ENCODE measurements around the gene CMTM4. TPM values are rescaled to one million over a fixed set of nuclear protein-coding genes. Genes with fewer than 3 reads are reported as not detected.

Gene CMTM4
- total and polyA plus RNA-seq, 7 experiments from 2014 or later = 0.07 to 2.5 (median 1.7) TPM

GRCh38 chr16:66701026-66701425, 4.5 kb upstream of the CMTM4 start:
- no peaks in the 10 kb centered on the region for H3K27me3 ChIP-seq (ENCODE audit: control insufficient read depth in 2 of 2, insufficient read depth in 2 of 2, low read length in 2 of 2)
- Mint-ChIP-seq H3K27me3 (peaks cover 0 to 41% (median 0%) of the 10 kb centered on the region in 5 donors), H3K9me3 (peaks cover 0 to 3% (median 0%) of the 10 kb centered on the region in 11 donors), H3K4me1 (peaks cover 0 to 8% (median 2%) of the 10 kb centered on the region in 7 donors), H3K27ac (no peak overlapping the region), H3K36me3 (no peaks in the 10 kb centered on the region), H3K4me3 (no peak overlapping the region)
- DNase-seq (no peak), ATAC-seq (no peak)
- ChIA-PET POLR2A (no interaction called here), CTCF (interaction anchor here (1.2 kb wide), 1 partner anchor 50 kb away, joined by 3 read pairs; no protein-coding TSS in a partner anchor)
- intact Hi-C loops (cut with micrococcal nuclease) = no loop called here
- H3K4me1 ChIP-seq (ENCODE audit: control insufficient read depth in 2 of 2, insufficient read depth in 2 of 2, low read length in 2 of 2) = peaks cover under 1% of the 10 kb centered on the region in 2 donors
- no peak overlapping the region for H3K4me3 ChIP-seq (ENCODE audit: low read length)
- no peaks in the 10 kb centered on the region for H3K36me3 ChIP-seq (ENCODE audit: control insufficient read depth in 2 of 3, insufficient read depth in 3 of 3, low read length in 3 of 3)
- no peak overlapping the region for H3K27ac ChIP-seq (ENCODE audit: low read depth, low read length)
- H3K9me3 ChIP-seq (ENCODE audit: control insufficient read depth in 2 of 3, low read length in 3 of 3) = no peaks in the 10 kb centered on the region

- Histone ChIP-seq H3K4me3 (ENCODE audit: low read length) (no peak overlapping the region), H3K4me1 (ENCODE audit: control insufficient read depth in 2 of 2, insufficient read depth in 2 of 2, low read length in 2 of 2) (peaks cover 5 to 10% of the 10 kb centered on the region in 2 donors), H3K27ac (ENCODE audit: low read depth, low read length) (no peak overlapping the region), H3K27me3 (ENCODE audit: control insufficient read depth in 2 of 2, insufficient read depth in 2 of 2, low read length in 2 of 2) (no peaks in the 10 kb centered on the region), H3K36me3 (ENCODE audit: control insufficient read depth in 2 of 3, insufficient read depth in 3 of 3, low read length in 3 of 3) (no peaks in the 10 kb centered on the region), H3K9me3 (ENCODE audit: control insufficient read depth in 2 of 3, low read length in 3 of 3) (no peaks in the 10 kb centered on the region)
- intact Hi-C loops (cut with micrococcal nuclease) = loop anchor here (5.0 kb wide), 5 partner anchors 48 to 327 kb away; partner anchors contain the start of genes CBFB (in 1 of the 2), CKLF (in 1 of the 2) and TK2 (in 1 of the 2)
- Mint-ChIP-seq H3K4me3 (no peak overlapping the region), H3K9me3 (peaks cover 0 to 3% (median 0%) of the 10 kb centered on the region in 11 donors), H3K36me3 (peaks cover 0 to 1% (median 0%) of the 10 kb centered on the region in 5 donors), H3K27me3 (peaks cover 0 to 51% (median 3%) of the 10 kb centered on the region in 5 donors), H3K4me1 (peaks cover 5 to 16% (median 10%) of the 10 kb centered on the region in 7 donors), H3K27ac (no peak overlapping the region)
- no peak for ATAC-seq
- DNase-seq = no peak
- ChIA-PET POLR2A (no interaction called here), CTCF (interaction anchor here (0.7 kb wide), 1 partner anchor 39 kb away, joined by 3 read pairs; no protein-coding TSS in a partner anchor)
Measured at GRCh38 chr16:66699898-66700297, 3.4 kb upstream of the CMTM4 start.

- Mint-ChIP-seq H3K27ac (no peak overlapping the region), H3K27me3 (peaks cover 0 to 58% (median 7%) of the 10 kb centered on the region in 5 donors), H3K9me3 (peaks cover 0 to 3% (median 0%) of the 10 kb centered on the region in 11 donors), H3K4me1 (peaks cover 6 to 16% (median 12%) of the 10 kb centered on the region in 7 donors), H3K4me3 (peak overlapping the region in 9 of 10 donors; percentile 17 to 86 (median 78)), H3K36me3 (peaks cover 0 to 1% (median 0%) of the 10 kb centered on the region in 5 donors)
- POLR2A ChIA-PET = interaction anchor here (0.9 kb wide), 1 partner anchor 47 kb away, joined by 3 read pairs; no protein-coding TSS in a partner anchor
- DNase-seq (no peak), ATAC-seq (no peak)
- Histone ChIP-seq H3K4me3 (ENCODE audit: low read length) (no peak overlapping the region), H3K27me3 (ENCODE audit: control insufficient read depth in 2 of 2, insufficient read depth in 2 of 2, low read length in 2 of 2) (no peaks in the 10 kb centered on the region), H3K27ac (ENCODE audit: low read depth, low read length) (no peak overlapping the region), H3K36me3 (ENCODE audit: control insufficient read depth in 2 of 3, insufficient read depth in 3 of 3, low read length in 3 of 3) (no peaks in the 10 kb centered on the region), H3K9me3 (ENCODE audit: control insufficient read depth in 2 of 3, low read length in 3 of 3) (no peaks in the 10 kb centered on the region), H3K4me1 (ENCODE audit: control insufficient read depth in 2 of 2, insufficient read depth in 2 of 2, low read length in 2 of 2) (peaks cover 5 to 10% of the 10 kb centered on the region in 2 donors)
- intact Hi-C loops (cut with micrococcal nuclease) = loop anchor here (5.0 kb wide), 5 partner anchors 46 to 329 kb away; partner anchors contain the start of genes CBFB (in 1 of the 2), CKLF (in 1 of the 2) and TK2 (in 1 of the 2)
- CTCF ChIA-PET = interaction anchor here (0.6 kb wide), 1 partner anchor 26 kb away, joined by 3 read pairs; no protein-coding TSS in a partner anchor
Measured at GRCh38 chr16:66698046-66698445, 1.5 kb upstream of the CMTM4 start.

GRCh38 chr16:66695935-66696668, 441 bp downstream of the CMTM4 start:
- Histone ChIP-seq H3K36me3 (ENCODE audit: control insufficient read depth in 2 of 3, insufficient read depth in 3 of 3, low read length in 3 of 3) (no peaks in the 10 kb centered on the region), H3K9me3 (ENCODE audit: control insufficient read depth in 2 of 3, low read length in 3 of 3) (no peaks in the 10 kb centered on the region), H3K4me3 (ENCODE audit: low read length) (peak overlapping the region; percentile 53), H3K27ac (ENCODE audit: low read depth, low read length) (peak overlapping the region; percentile 45), H3K27me3 (ENCODE audit: control insufficient read depth in 2 of 2, insufficient read depth in 2 of 2, low read length in 2 of 2) (no peaks in the 10 kb centered on the region), H3K4me1 (ENCODE audit: control insufficient read depth in 2 of 2, insufficient read depth in 2 of 2, low read length in 2 of 2) (peaks cover 5 to 10% of the 10 kb centered on the region in 2 donors)
- H3K36me3 Mint-ChIP-seq = peaks cover 0 to 1% (median 0%) of the 10 kb centered on the region in 5 donors
- peaks cover 0 to 3% (median 0%) of the 10 kb centered on the region in 11 donors for H3K9me3 Mint-ChIP-seq
- peak overlapping the region in 5 of 9 donors; percentile 36 to 81 (median 47) for H3K27ac Mint-ChIP-seq
- POLR2A ChIA-PET = interaction anchor here (1.4 kb wide), 1 partner anchor 55 kb away, joined by 3 read pairs; the partner anchor contains the start of gene DYNC1LI2
- H3K27me3 Mint-ChIP-seq = peaks cover 0 to 61% (median 7%) of the 10 kb centered on the region in 5 donors
- intact Hi-C loops (cut with micrococcal nuclease) = loop anchor here (1.0 to 5.0 kb wide), 9 partner anchors 33 to 331 kb away; partner anchors contain the start of genes DYNC1LI2 (in 2 of the 2), CBFB (in 1 of the 2), CKLF (in 1 of the 2) and TK2 (in 1 of the 2)
- peaks cover 6 to 16% (median 12%) of the 10 kb centered on the region in 7 donors for H3K4me1 Mint-ChIP-seq
- H3K4me3 Mint-ChIP-seq = peak overlapping the region; percentile 71 to 91 (median 82)
- DNase-seq (peak in 6 of 9 donors; percentile 16 to 34 (median 19)), ATAC-seq (no peak)
- CTCF ChIA-PET = interaction anchor here (1.0 to 1.2 kb wide), 2 partner anchors 31 to 133 kb away, joined by 3 to 5 read pairs; no protein-coding TSS in a partner anchor

GRCh38 chr16:66695471-66695934, 1.0 kb downstream of the CMTM4 start:
- Mint-ChIP-seq H3K9me3 (no peaks in the 10 kb centered on the region), H3K4me1 (peaks cover 6 to 16% (median 11%) of the 10 kb centered on the region in 7 donors), H3K4me3 (peak overlapping the region; percentile 71 to 91 (median 82)), H3K27me3 (peaks cover 0 to 63% (median 8%) of the 10 kb centered on the region in 5 donors), H3K36me3 (peaks cover 0 to 1% (median 0%) of the 10 kb centered on the region in 5 donors), H3K27ac (peak overlapping the region in 6 of 9 donors; percentile 36 to 81 (median 46))
- ChIA-PET POLR2A (interaction anchor here (1.4 kb wide), 1 partner anchor 55 kb away, joined by 3 read pairs; the partner anchor contains the start of gene DYNC1LI2), CTCF (interaction anchor here (1.0 kb wide), 1 partner anchor 133 kb away, joined by 3 read pairs; no protein-coding TSS in a partner anchor)
- H3K4me1 ChIP-seq (ENCODE audit: control insufficient read depth in 2 of 2, insufficient read depth in 2 of 2, low read length in 2 of 2) = peaks cover 5 to 10% of the 10 kb centered on the region in 2 donors
- peak overlapping the region; percentile 53 for H3K4me3 ChIP-seq (ENCODE audit: low read length)
- no peaks in the 10 kb centered on the region for H3K36me3 ChIP-seq (ENCODE audit: control insufficient read depth in 2 of 3, insufficient read depth in 3 of 3, low read length in 3 of 3)
- H3K27me3 ChIP-seq (ENCODE audit: control insufficient read depth in 2 of 2, insufficient read depth in 2 of 2, low read length in 2 of 2) = no peaks in the 10 kb centered on the region
- no peak for ATAC-seq
- peak in 7 of 9 donors; percentile 3 to 25 (median 9) for DNase-seq
- intact Hi-C loops (cut with micrococcal nuclease) = loop anchor here (5.0 kb wide), 5 partner anchors 43 to 332 kb away; partner anchors contain the start of genes CBFB (in 1 of the 2), CKLF (in 1 of the 2) and TK2 (in 1 of the 2)
- no peaks in the 10 kb centered on the region for H3K9me3 ChIP-seq (ENCODE audit: control insufficient read depth in 2 of 3, low read length in 3 of 3)
- H3K27ac ChIP-seq (ENCODE audit: low read depth, low read length) = peak overlapping the region; percentile 45

- Histone ChIP-seq H3K4me3 (ENCODE audit: low read length) (no peak overlapping the region), H3K9me3 (ENCODE audit: control insufficient read depth in 2 of 3, low read length in 3 of 3) (no peaks in the 10 kb centered on the region), H3K36me3 (ENCODE audit: control insufficient read depth in 2 of 3, insufficient read depth in 3 of 3, low read length in 3 of 3) (no peaks in the 10 kb centered on the region), H3K27ac (ENCODE audit: low read depth, low read length) (no peak overlapping the region), H3K4me1 (ENCODE audit: control insufficient read depth in 2 of 2, insufficient read depth in 2 of 2, low read length in 2 of 2) (peaks cover 5 to 10% of the 10 kb centered on the region in 2 donors), H3K27me3 (ENCODE audit: control insufficient read depth in 2 of 2, insufficient read depth in 2 of 2, low read length in 2 of 2) (no peaks in the 10 kb centered on the region)
- POLR2A ChIA-PET = no interaction called here
- DNase-seq (no peak), ATAC-seq (no peak)
- Mint-ChIP-seq H3K4me3 (no peak overlapping the region), H3K4me1 (peaks cover 6 to 16% (median 11%) of the 10 kb centered on the region in 7 donors), H3K36me3 (peaks cover 0 to 1% (median 0%) of the 10 kb centered on the region in 5 donors), H3K27ac (no peak overlapping the region), H3K9me3 (no peaks in the 10 kb centered on the region), H3K27me3 (peaks cover 0 to 50% (median 9%) of the 10 kb centered on the region in 5 donors)
- intact Hi-C loops (cut with micrococcal nuclease) = no loop called here
- CTCF ChIA-PET = no interaction called here
Measured at GRCh38 chr16:66693149-66693548, 3.4 kb downstream of the CMTM4 start.

Measured in naive thymus-derived CD4-positive, alpha-beta T cell (primary cell).